H1 (cell line): Measurements from ENCODE around the gene KCNMA1. TPM values are rescaled to one million over a fixed set of nuclear protein-coding genes. Genes with fewer than 3 reads are reported as not detected.

Source experiments
- CTCF ChIA-PET: fragments of 300-600 bp; sonication (Branson Sonifier 250); formaldehyde crosslinking; loops from one replicate; lab custom pipeline; 2021; ENCODE audit not compliant: partially characterized antibody; lab: Charles Lee
- POLR2A ChIA-PET: fragments of 300-600 bp; sonication (Branson Sonifier 250); formaldehyde crosslinking; loops from one replicate; lab custom pipeline; 2021; ENCODE audit warnings: inconsistent platforms; ENCODE audit not compliant: partially characterized antibody; lab: Charles Lee
- DNase-seq, 2 experiments: peaks; one replicate each; pipeline versions ENCODE4 v3.0.0 to v3.0.0-alpha.2; 2010 to 2022; ENCODE audit warnings: low spot score in 2 of 2, low read depth in 1 of 2, mixed read lengths in 1 of 2
- FAIRE-seq: peaks from 2 replicates; lab custom pipeline; 2011; peaks lifted over from hg19 to GRCh38; lab: Jason Lieb, UNC
- H2AFZ ChIP-seq: 2 replicates; pipeline ENCODE4 v1.8.1; 2012; ENCODE audit warnings: low read length, inconsistent platforms
- H2AK5ac ChIP-seq: 2 replicates; pipeline ENCODE4 v1.6.1; 2013; ENCODE audit warnings: low read depth, low read length
- H2BK120ac ChIP-seq: replicated peaks from 2 replicates; pipeline ENCODE3; 2013; ENCODE audit warnings: low read depth, low read length, inconsistent platforms
- H2BK12ac ChIP-seq: 2 replicates; pipeline ENCODE4 v1.6.1; 2013; ENCODE audit warnings: low read depth, low read length
- H2BK15ac ChIP-seq: 2 replicates; pipeline ENCODE4 v1.6.1; 2013; ENCODE audit warnings: low read length
- H2BK20ac ChIP-seq: 2 replicates; pipeline ENCODE4 v1.6.1; 2013; ENCODE audit warnings: low read length
- H2BK5ac ChIP-seq: 2 replicates; pipeline ENCODE4 v1.6.1; 2013; ENCODE audit warnings: low read depth, low read length
- H3K14ac ChIP-seq: 2 replicates; pipeline ENCODE4 v1.6.1; 2013; ENCODE audit warnings: inconsistent platforms; ENCODE audit not compliant: insufficient read length
- H3K18ac ChIP-seq: 2 replicates; pipeline ENCODE4 v1.6.1; 2013; ENCODE audit warnings: low read length; ENCODE audit errors: extremely low read depth
- H3K23ac ChIP-seq: 2 replicates; pipeline ENCODE4 v1.6.1; 2013; ENCODE audit warnings: inconsistent platforms; ENCODE audit not compliant: insufficient read length
- H3K23me2 ChIP-seq: 2 replicates; pipeline ENCODE4 v1.6.1; 2013; ENCODE audit warnings: low read depth, low read length
- H3K27ac ChIP-seq: 2 replicates; pipeline ENCODE4 v1.6.1; 2011; ENCODE audit warnings: low read depth, low read length, inconsistent platforms
- H3K27me3 ChIP-seq, 4 experiments: replicated peaks in 1 of 4; 1 replicate in 1 of 4; 2 replicates in 3 of 4; pipeline versions ENCODE4 v1.6.1 to v1.8.1; 2011 to 2013; ENCODE audit warnings: low read length in 3 of 4, mild to moderate bottlenecking in 3 of 4, inconsistent platforms in 2 of 4, mixed read lengths in 2 of 4, moderate library complexity in 1 of 4; ENCODE audit not compliant: control insufficient read depth in 3 of 4, insufficient read depth in 3 of 4; ENCODE audit errors: extremely low read depth in 1 of 4
- H3K36me3 ChIP-seq, 4 experiments: 2 replicates each; pipeline versions ENCODE4 v1.6.1 to v1.8.1; 2011 to 2013; ENCODE audit warnings: mild to moderate bottlenecking in 4 of 4, low read length in 3 of 4, moderate library complexity in 2 of 4, control low read depth in 1 of 4, inconsistent platforms in 1 of 4; ENCODE audit not compliant: insufficient read depth in 4 of 4, control insufficient read depth in 2 of 4
- H3K4ac ChIP-seq: replicated peaks from 2 replicates; pipeline ENCODE3; 2013; ENCODE audit warnings: low read length, low read depth, mixed read lengths, inconsistent platforms; ENCODE audit not compliant: insufficient read length
- H3K4me1 ChIP-seq, 4 experiments: replicated peaks in 1 of 4; 1 replicate in 1 of 4; 2 replicates in 3 of 4; pipeline versions ENCODE4 v1.6.1 to v1.8.1; 2011 to 2013; ENCODE audit warnings: low read length in 3 of 4, inconsistent platforms in 2 of 4, mixed read lengths in 1 of 4; ENCODE audit not compliant: insufficient read depth in 4 of 4, control insufficient read depth in 3 of 4
- H3K4me2 ChIP-seq, 2 experiments: 2 replicates each; pipeline versions ENCODE4 v1.6.1 to v1.8.1; 2011 to 2013; ENCODE audit warnings: low read depth in 2 of 2, low read length in 2 of 2, control low read depth in 1 of 2, inconsistent platforms in 1 of 2, mild to moderate bottlenecking in 1 of 2; ENCODE audit not compliant: insufficient read depth in 1 of 2
- H3K4me3 ChIP-seq, 4 experiments: fragments of 200-600, 300-600 bp in 1 of 4; sonication (generic), shearing (Covaris generic), sonication (Bioruptor Twin) in 1 of 4; 2 replicates each; pipeline versions ENCODE4 v1.5.1 to v1.8.1; 2011 to 2016; ENCODE audit warnings: low read length in 4 of 4, low read depth in 3 of 4, control low read depth in 2 of 4, inconsistent platforms in 2 of 4, mild to moderate bottlenecking in 2 of 4, mixed read lengths in 1 of 4, moderate library complexity in 1 of 4; ENCODE audit not compliant: insufficient read depth in 2 of 4; ENCODE audit errors: extremely low read depth in 1 of 4
- H3K56ac ChIP-seq: replicated peaks from 2 replicates; pipeline ENCODE3; 2013; ENCODE audit warnings: low read depth, mild to moderate bottlenecking, mixed read lengths, low read length, inconsistent platforms; ENCODE audit not compliant: insufficient read length
- H3K79me1 ChIP-seq: 2 replicates; pipeline ENCODE4 v1.6.1; 2013; ENCODE audit warnings: low read depth, low read length, control low read depth
- H3K79me2 ChIP-seq, 2 experiments: 2 replicates each; pipeline versions ENCODE4 v1.6.1 to v1.8.1; 2012 to 2013; ENCODE audit warnings: low read length in 2 of 2, mild to moderate bottlenecking in 2 of 2, inconsistent platforms in 1 of 2; ENCODE audit not compliant: insufficient read depth in 2 of 2, control insufficient read depth in 1 of 2
- H3K9ac ChIP-seq, 4 experiments: replicated peaks in 1 of 4; 1 replicate in 1 of 4; 2 replicates in 3 of 4; pipeline versions ENCODE4 v1.6.1 to v1.8.1; 2011 to 2013; ENCODE audit warnings: low read depth in 3 of 4, low read length in 3 of 4, control low read depth in 2 of 4, mild to moderate bottlenecking in 2 of 4, moderate library complexity in 2 of 4, inconsistent platforms in 1 of 4; ENCODE audit errors: extremely low read depth in 1 of 4
- H3K9me3 ChIP-seq, 2 experiments: 2 replicates each; pipeline versions ENCODE4 v1.6.1 to v1.8.1; 2012 to 2013; ENCODE audit warnings: mild to moderate bottlenecking in 2 of 2, moderate library complexity in 2 of 2, control low read depth in 1 of 2, inconsistent platforms in 1 of 2, low read depth in 1 of 2, low read length in 1 of 2, mixed read lengths in 1 of 2; ENCODE audit not compliant: insufficient read depth in 2 of 2
- H4K20me1 ChIP-seq, 2 experiments: replicated peaks in 1 of 2; 2 replicates each; pipeline versions ENCODE3 to v1.8.1; 2011 to 2013; ENCODE audit warnings: inconsistent platforms in 2 of 2, low read length in 2 of 2, mild to moderate bottlenecking in 1 of 2; ENCODE audit not compliant: insufficient read depth in 2 of 2, control insufficient read depth in 1 of 2
- H4K5ac ChIP-seq: 2 replicates; pipeline ENCODE4 v1.6.1; 2013; ENCODE audit warnings: low read length, low read depth, mixed read lengths, inconsistent platforms; ENCODE audit not compliant: insufficient read length
- H4K8ac ChIP-seq: 2 replicates; pipeline ENCODE4 v1.8.0; 2013; ENCODE audit warnings: mild to moderate bottlenecking, moderate library complexity, low read length, inconsistent platforms; ENCODE audit not compliant: insufficient read depth; ENCODE audit errors: extremely low read depth
- H4K91ac ChIP-seq: replicated peaks from 2 replicates; pipeline ENCODE3; 2013; ENCODE audit warnings: low read length, mixed read lengths, inconsistent platforms; ENCODE audit not compliant: insufficient read length
- ASH2L ChIP-seq: fragments of 200-600, 300-600 bp; sonication (generic); IDR thresholded peaks from one replicate; pipeline ENCODE4 v1.7.1; 2017; ENCODE audit warnings: low read length
- EZH2 ChIP-seq: fragments of 200-600 bp; sonication (generic); IDR thresholded peaks from 2 replicates; pipeline ENCODE4 v1.7.1; 2012; ENCODE audit warnings: low read depth, mild to moderate bottlenecking, moderate library complexity, low read length, inconsistent platforms; ENCODE audit not compliant: severe bottlenecking
- FOSL1 ChIP-seq: IDR thresholded peaks from 2 replicates; pipeline ENCODE4 v1.6.1; 2011; ENCODE audit warnings: mild to moderate bottlenecking, low read depth, low read length, moderate library complexity; ENCODE audit not compliant: insufficient read depth
- JUND ChIP-seq: IDR thresholded peaks from 2 replicates; pipeline ENCODE4 v1.6.1; 2011; ENCODE audit warnings: mild to moderate bottlenecking, improper control_type of control experiment, low read length
- MAX ChIP-seq: IDR thresholded peaks from 2 replicates; pipeline ENCODE4 v1.6.1; 2012; ENCODE audit warnings: inconsistent platforms
- SP4 ChIP-seq: IDR thresholded peaks from 2 replicates; pipeline ENCODE4 v1.6.1; 2012; ENCODE audit warnings: low read length, inconsistent platforms
- SRF ChIP-seq: IDR thresholded peaks from 2 replicates; pipeline ENCODE4 v1.6.1; 2011; ENCODE audit warnings: mild to moderate bottlenecking, low read depth, low read length, moderate library complexity
- SUZ12 ChIP-seq: fragments of 200-600 bp; sonication (generic); IDR thresholded peaks from 2 replicates; pipeline ENCODE4 v1.6.1; 2012; ENCODE audit warnings: mild to moderate bottlenecking, inconsistent platforms, low read length, moderate library complexity, mixed read lengths
- WGBS, 2 experiments: shearing (Covaris generic) in 1 of 2; methylation state at CpG; one replicate each; pipeline versions ENCODE4 v1.1.6 to v1.1.7; 2013 to 2015; ENCODE audit warnings: low lambda C conversion rate in 2 of 2, mixed read lengths in 2 of 2, inconsistent platforms in 1 of 2, low coverage in 1 of 2, missing lambda C conversion rate in 1 of 2; ENCODE audit not compliant: insufficient replicate concordance in 2 of 2, insufficient coverage in 1 of 2, insufficient read length in 1 of 2; ENCODE audit errors: extremely low coverage in 1 of 2, missing lambda C conversion rate in 1 of 2; 5-methylcytosine and 5-hydroxymethylcytosine counted together
- polyA plus RNA-seq, 7 experiments: library from polyadenylated mRNA; depleted of rRNA in 3 of 7; stranded (reverse) in 5 of 7; unstranded in 2 of 7; fragments of >200 nt in 5 of 7; fragments of 200-250 nt in 2 of 7; gene quantifications; 1 replicate in 5 of 7; 2 replicates in 1 of 7; 4 replicates in 1 of 7; pipeline versions ENCODE4 v1.2.1 to v1.2.3, GENCODE V29; 2011 to 2013; ENCODE audit warnings: missing spikeins in 2 of 7, mixed read lengths in 2 of 7
- total RNA-seq: library from RNA; stranded (reverse); fragmentation: NEBNext Ultra II Directional; extraction: Animal tissue kit (Norgen Biotek cat#: 25700); gene quantifications from 2 replicates; pipeline ENCODE4 v1.2.1, GENCODE V29; 2021

The KCNMA1 gene
- total and polyA plus RNA-seq, 2 of the 8 experiments (the other 6 are each of a cell fraction or from before 2014, with no cell fraction given): 10.2 to 11.1 TPM

GRCh38 chr10:77636282-77636966 is 1.2 kb downstream of the KCNMA1 start:
- Histone ChIP-seq H2BK12ac (0 out of 2 replicates have a peak overlapping the region, but pooled peaks have one; percentile 60), H3K36me3 (no peaks in the 10 kb centered on the region), H2AFZ (no peak overlapping the region), H3K27me3 (peaks cover 16 to 48% (median 46%) of the 10 kb centered on the region in 4 experiments), H3K79me1 (no peaks in the 10 kb centered on the region), H3K23me2 (peaks cover 19% of the 10 kb centered on the region), H3K9me3 (no peaks in the 10 kb centered on the region), H3K27ac (no peak overlapping the region), H3K14ac (no peak overlapping the region), H4K20me1 (peaks cover 2% of the 10 kb centered on the region in 2 experiments), H3K18ac (peak overlapping the region; percentile 71), H3K4ac (no peak overlapping the region), H4K8ac (peak overlapping the region; percentile 65), H3K9ac (no peak overlapping the region), H2BK120ac (no peak overlapping the region), H4K5ac (no peak overlapping the region), H4K91ac (no peak overlapping the region), H3K23ac (no peak overlapping the region), H2BK20ac (no peak overlapping the region), H2BK15ac (0 out of 2 replicates have a peak overlapping the region, but pooled peaks have one; percentile 46), H3K79me2 (peaks cover 0 to 11% of the 10 kb centered on the region in 2 experiments; a peak in 1 of 4 replicates), H2BK5ac (0 out of 2 replicates have a peak overlapping the region, but pooled peaks have one; percentile 35), H3K4me2 (peak overlapping the region; percentile 93 to 96), H3K56ac (no peak overlapping the region)
- DNase-seq: peak in 1 of 2 experiments; percentile 67
- 8% methylated on average over 41 of the region's 41 CpGs; no CpG with 5 or more reads in 1 of the 2 experiments for WGBS, 2 experiments
- no peak for FAIRE-seq
- CTCF ChIA-PET: interaction anchor here (0.8 to 3.3 kb wide), 13 partner anchors 16 to 462 kb away, joined by 3 to 17 read pairs (median 3); no protein-coding TSS in a partner anchor
- POLR2A ChIA-PET: interaction anchor here (0.8 to 1.7 kb wide), 3 partner anchors 13 to 50 kb away, joined by 3 read pairs; no protein-coding TSS in a partner anchor
- TF ChIP-seq SRF (no peak), JUND (no peak), EZH2 (peak; percentile 81), SP4 (no peak), FOSL1 (no peak), MAX (peak; percentile 65), ASH2L (no peak), SUZ12 (peak; percentile 80)
- TF ChIP-seq, all 59 proteins: peak for 3
- peak overlapping the region; percentile 66 to 86 (median 84) for H3K4me3 ChIP-seq
- peaks cover 6 to 16% (median 11%) of the 10 kb centered on the region in 4 experiments for H3K4me1 ChIP-seq
- no peak overlapping the region for H2AK5ac ChIP-seq
